Breast epithelium (tissue), 4 donors: ENCODE data around the gene LAMA4. TPM values are rescaled to one million over a fixed set of nuclear protein-coding genes. Genes with fewer than 3 reads are reported as not detected.
"Not testable (repeated sequence)": the region's sequence is repeated elsewhere in the genome, so short reads cannot be mapped to it uniquely, and the experiment has no call there.

Source experiments
- DNase-seq, 2 donors: peaks; one replicate each; pipeline ENCODE4 v3.0.0-alpha.2; 2019; ENCODE audit warnings: low spot score in 2 of 2
- H3K27ac ChIP-seq, 2 donors: fragments of 200-600 bp; sonication (generic) in 1 of 2; one replicate each; pipeline ENCODE4 v1.5.1; 2016 to 2019; ENCODE audit warnings: mild to moderate bottlenecking in 1 of 2
- H3K27me3 ChIP-seq, 2 donors: fragments of 200-600 bp; sonication (generic) in 1 of 2; one replicate each; pipeline versions ENCODE4 v1.5.1 to v1.6.0; 2017 to 2019; ENCODE audit warnings: control low read depth in 1 of 2, mild to moderate bottlenecking in 1 of 2
- H3K36me3 ChIP-seq: fragments of 200-600 bp; one replicate; pipeline ENCODE4 v1.5.1; 2019
- H3K4me1 ChIP-seq, 2 donors: fragments of 200-600 bp; sonication (generic); one replicate each; pipeline ENCODE4 v1.5.1; 2016 to 2019; ENCODE audit warnings: control low read depth in 1 of 2
- H3K4me3 ChIP-seq, 3 donors: fragments of 200-600 bp; sonication (generic); 1 replicate in 2 of 3; 2 replicates in 1 of 3; pipeline ENCODE4 v1.5.1; 2016 to 2019; ENCODE audit warnings: mild to moderate bottlenecking in 3 of 3, moderate library complexity in 2 of 3
- H3K9me3 ChIP-seq, 2 donors: fragments of 200-600 bp; sonication (generic) in 1 of 2; one replicate each; pipeline ENCODE4 v1.5.1; 2016 to 2019; ENCODE audit warnings: control low read depth in 1 of 2
- CTCF ChIP-seq, 3 donors: fragments of 450-650 bp; IDR thresholded peaks; one replicate each; pipeline ENCODE4 v1.5.1; 2016 to 2017; ENCODE audit warnings: antibody characterized with exemption in 3 of 3, mild to moderate bottlenecking in 3 of 3, moderate library complexity in 3 of 3
- POLR2A ChIP-seq: fragments of 450-650 bp; IDR thresholded peaks from one replicate; pipeline ENCODE4 v1.6.1; 2016; ENCODE audit warnings: antibody characterized with exemption, mild to moderate bottlenecking, moderate library complexity
- POLR2AphosphoS5 ChIP-seq, 3 donors: sonication (generic); formaldehyde crosslinking; IDR thresholded peaks; one replicate each; pipeline ENCODE4 v1.6.1; 2017; ENCODE audit warnings: antibody characterized with exemption in 3 of 3
- intact Hi-C: fragments of 100-400 bp; cut with DNase I; formaldehyde crosslinking; loops from one replicate; pipeline ENCODE4 v1.15.1; 2023; ENCODE audit warnings: low total_unique reads
- total RNA-seq, 3 donors: library from RNA; depleted of rRNA; stranded (reverse); fragments of >200 nt; gene quantifications; one replicate each; pipeline ENCODE4 v1.1.0, GENCODE V29; 2016

The LAMA4 gene
- total RNA-seq, 3 donors from 2014 or later = 54.0 to 142 (median 129) TPM

GRCh38 chr6:112114577-112115223 is 139.7 kb downstream of the LAMA4 start:
- no peak overlapping the region for H3K4me3 ChIP-seq
- no peak for DNase-seq
- no peak overlapping the region for H3K27ac ChIP-seq
- intact Hi-C loops = no loop called here
- H3K4me1 ChIP-seq = no peaks in the 10 kb centered on the region
- no peak for TF ChIP-seq POLR2AphosphoS5 (IDR thresholded peaks at IDR 0.05)
- TF ChIP-seq POLR2A = no peak
- no peak for TF ChIP-seq CTCF (IDR thresholded peaks at IDR 0.05)
- no peaks in the 10 kb centered on the region for H3K36me3 ChIP-seq
- no peaks in the 10 kb centered on the region for H3K9me3 ChIP-seq
- no peaks in the 10 kb centered on the region for H3K27me3 ChIP-seq

GRCh38 chr6:112113918-112114317 is 140.4 kb downstream of the LAMA4 start:
- no peak overlapping the region for H3K4me3 ChIP-seq
- no peak overlapping the region for H3K27ac ChIP-seq
- H3K27me3 ChIP-seq = no peaks in the 10 kb centered on the region
- H3K9me3 ChIP-seq = no peaks in the 10 kb centered on the region
- TF ChIP-seq POLR2AphosphoS5 (IDR thresholded peaks at IDR 0.05) = no peak
- TF ChIP-seq POLR2A = no peak
- TF ChIP-seq CTCF (IDR thresholded peaks at IDR 0.05) = no peak
- intact Hi-C loops = no loop called here
- no peaks in the 10 kb centered on the region for H3K4me1 ChIP-seq
- DNase-seq = no peak
- H3K36me3 ChIP-seq = no peaks in the 10 kb centered on the region

- Histone ChIP-seq H3K4me3 (no peak overlapping the region), H3K27ac (no peak overlapping the region), H3K36me3 (no peaks in the 10 kb centered on the region), H3K9me3 (no peaks in the 10 kb centered on the region), H3K27me3 (no peaks in the 10 kb centered on the region), H3K4me1 (no peaks in the 10 kb centered on the region)
- TF ChIP-seq POLR2A = no peak
- no peak for TF ChIP-seq POLR2AphosphoS5 (IDR thresholded peaks at IDR 0.05)
- no peak for TF ChIP-seq CTCF (IDR thresholded peaks at IDR 0.05)
- intact Hi-C loops = no loop called here
- no peak for DNase-seq
Observed at GRCh38 chr6:112113431-112113830, 140.9 kb downstream of the LAMA4 start.

- no peak for DNase-seq
- no peaks in the 10 kb centered on the region for H3K9me3 ChIP-seq
- H3K4me3 ChIP-seq = no peak overlapping the region
- intact Hi-C loops = no loop called here
- no peaks in the 10 kb centered on the region for H3K27me3 ChIP-seq
- H3K4me1 ChIP-seq = no peaks in the 10 kb centered on the region
- H3K36me3 ChIP-seq = no peaks in the 10 kb centered on the region
- TF ChIP-seq POLR2A = no peak
- no peak for TF ChIP-seq CTCF (IDR thresholded peaks at IDR 0.05)
- TF ChIP-seq POLR2AphosphoS5 (IDR thresholded peaks at IDR 0.05) = no peak
- H3K27ac ChIP-seq = no peak overlapping the region
Observed at GRCh38 chr6:112109262-112109661, 145.1 kb downstream of the LAMA4 start.

- no peak for TF ChIP-seq CTCF (IDR thresholded peaks at IDR 0.05)
- TF ChIP-seq POLR2A = no peak
- TF ChIP-seq POLR2AphosphoS5 (IDR thresholded peaks at IDR 0.05) = no peak
- Histone ChIP-seq H3K27ac (no peak overlapping the region), H3K36me3 (no peaks in the 10 kb centered on the region)
Observed at GRCh38 chr6:112106562-112106961, 147.8 kb downstream of the LAMA4 start.

GRCh38 chr6:112106026-112106425 is 148.3 kb downstream of the LAMA4 start:
- H3K36me3 ChIP-seq, intact Hi-C loops: not testable (repeated sequence)

More at GRCh38 chr6:112106562-112106961, 147.8 kb downstream of the LAMA4 start:
- no peak for DNase-seq
- Histone ChIP-seq H3K27me3 (no peaks in the 10 kb centered on the region), H3K4me1 (no peaks in the 10 kb centered on the region), H3K9me3 (no peaks in the 10 kb centered on the region), H3K4me3 (no peak overlapping the region)
- intact Hi-C loops = no loop called here

More at GRCh38 chr6:112106026-112106425, 148.3 kb downstream of the LAMA4 start:
- H3K4me1 ChIP-seq, DNase-seq, H3K4me3 ChIP-seq, H3K27ac ChIP-seq, H3K27me3 ChIP-seq, H3K9me3 ChIP-seq: not testable (repeated sequence)
